ENCODE data around the gene PRR5.

PRR5 gene

DNA sequence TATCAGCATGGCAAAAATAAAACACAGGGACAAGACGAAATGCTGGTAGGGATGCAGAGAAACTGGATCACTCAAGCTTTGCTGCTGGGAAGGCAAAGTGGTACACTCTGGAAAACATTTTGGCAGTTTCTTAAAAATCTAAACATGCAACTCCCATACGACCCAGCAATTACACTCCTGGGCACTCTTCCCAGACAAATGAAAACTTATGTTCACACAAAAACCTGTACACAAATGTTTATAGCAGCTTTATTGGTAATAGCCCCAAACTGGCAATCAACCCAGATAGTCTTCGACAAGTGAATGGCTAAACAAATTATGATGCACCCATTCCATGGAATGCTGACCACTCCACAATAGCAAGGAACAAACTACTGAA lies 35.8 kb upstream of the PRR5 start:
- no peak overlapping the region for H2AK5ac ChIP-seq (ENCODE audit: low read length)
- no peak overlapping the region for H3K18ac ChIP-seq (ENCODE audit: low read length)
- H3K27me3 ChIP-seq (ENCODE audit: insufficient read depth, low read length, poor library complexity) = no peaks in the 10 kb centered on the region
- H2BK15ac ChIP-seq (replicated peaks; ENCODE audit: low read depth) = no peak overlapping the region
- H3K4me3 ChIP-seq (ENCODE audit: low read length) = no peak overlapping the region
- H3K23ac ChIP-seq (ENCODE audit: low read length) = no peak overlapping the region
- no peak overlapping the region for H3K4me2 ChIP-seq (ENCODE audit: low read length)
- no peak overlapping the region for H4K5ac ChIP-seq (ENCODE audit: low read length)
- no CpG with 5 or more reads among the region's 3 CpGs for WGBS (ENCODE audit: extremely low coverage, insufficient coverage, low lambda C conversion rate)
- H3K9ac ChIP-seq (ENCODE audit: low read length) = no peak overlapping the region
- no peak overlapping the region for H4K8ac ChIP-seq (ENCODE audit: low read depth, low read length)
- no peaks in the 10 kb centered on the region for H3K79me2 ChIP-seq (ENCODE audit: control insufficient read depth, insufficient read depth, low read length)
- no peak overlapping the region for H3K56ac ChIP-seq (ENCODE audit: low read length)
- no peak for DNase-seq
- H3K27ac ChIP-seq (ENCODE audit: low read depth, low read length) = no peak overlapping the region
- no peak overlapping the region for H2BK5ac ChIP-seq (ENCODE audit: low read length)
- H2BK120ac ChIP-seq (ENCODE audit: low read depth, low read length) = no peak overlapping the region
- no peak overlapping the region for H3K4ac ChIP-seq (ENCODE audit: low read depth, low read length)
- no peaks in the 10 kb centered on the region for H3K79me1 ChIP-seq (ENCODE audit: low read length)
- no peaks in the 10 kb centered on the region for H3K4me1 ChIP-seq (ENCODE audit: control insufficient read depth, low read depth, low read length)
- no peaks in the 10 kb centered on the region for H3K36me3 ChIP-seq (ENCODE audit: control insufficient read depth, insufficient read depth, low read length)

- H3K4ac ChIP-seq (ENCODE audit: low read depth, low read length) = no peak overlapping the region
- H3K4me1 ChIP-seq (ENCODE audit: control insufficient read depth, low read depth, low read length) = no peaks in the 10 kb centered on the region
- no peak overlapping the region for H3K27ac ChIP-seq (ENCODE audit: low read depth, low read length)
- H3K56ac ChIP-seq (ENCODE audit: low read length) = no peak overlapping the region
- no peaks in the 10 kb centered on the region for H3K36me3 ChIP-seq (ENCODE audit: control insufficient read depth, insufficient read depth, low read length)
- H3K9ac ChIP-seq (ENCODE audit: low read length) = no peak overlapping the region
- no peaks in the 10 kb centered on the region for H3K27me3 ChIP-seq (ENCODE audit: insufficient read depth, low read length, poor library complexity)
- no peak overlapping the region for H3K23ac ChIP-seq (ENCODE audit: low read length)
- no peak for DNase-seq
- no peak overlapping the region for H3K4me2 ChIP-seq (ENCODE audit: low read length)
- H4K8ac ChIP-seq (ENCODE audit: low read depth, low read length) = no peak overlapping the region
- no peak overlapping the region for H2BK5ac ChIP-seq (ENCODE audit: low read length)
- H2BK15ac ChIP-seq (replicated peaks; ENCODE audit: low read depth) = no peak overlapping the region
- H3K18ac ChIP-seq (ENCODE audit: low read length) = no peak overlapping the region
- H3K79me1 ChIP-seq (ENCODE audit: low read length) = no peaks in the 10 kb centered on the region
- H3K4me3 ChIP-seq (ENCODE audit: low read length) = no peak overlapping the region
- H2AK5ac ChIP-seq (ENCODE audit: low read length) = no peak overlapping the region
- no peak overlapping the region for H2BK120ac ChIP-seq (ENCODE audit: low read depth, low read length)
- no CpG with 5 or more reads among the region's 5 CpGs for WGBS (ENCODE audit: extremely low coverage, insufficient coverage, low lambda C conversion rate)
- no peak overlapping the region for H4K5ac ChIP-seq (ENCODE audit: low read length)
- no peaks in the 10 kb centered on the region for H3K79me2 ChIP-seq (ENCODE audit: control insufficient read depth, insufficient read depth, low read length)
Measured at GRCh38 chr22:44667276-44667675, 34.7 kb upstream of the PRR5 start.

DNA sequence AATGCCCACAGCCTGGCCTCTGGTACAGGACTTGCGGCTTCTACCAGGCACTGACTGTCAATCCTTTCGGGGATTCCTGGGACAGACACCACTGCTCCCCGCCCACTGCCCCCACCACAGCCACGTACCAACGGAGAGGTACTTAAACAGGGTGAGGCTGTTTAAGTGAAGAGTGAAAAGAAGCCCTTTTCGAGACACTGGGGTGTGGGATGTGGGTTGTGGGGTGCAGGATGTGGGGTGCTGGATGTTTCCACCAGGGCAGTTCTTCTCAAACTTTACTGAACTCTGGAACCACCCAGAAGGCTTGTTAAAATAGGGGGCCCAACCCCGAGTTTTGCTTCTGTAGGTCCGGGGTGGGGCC lies 34.2 kb upstream of the PRR5 start:
- Histone ChIP-seq H3K79me1 (ENCODE audit: low read length) (no peaks in the 10 kb centered on the region), H2BK120ac (ENCODE audit: low read depth, low read length) (no peak overlapping the region), H4K5ac (ENCODE audit: low read length) (no peak overlapping the region), H3K4me1 (ENCODE audit: control insufficient read depth, low read depth, low read length) (no peaks in the 10 kb centered on the region), H3K79me2 (ENCODE audit: control insufficient read depth, insufficient read depth, low read length) (no peaks in the 10 kb centered on the region), H3K56ac (ENCODE audit: low read length) (peak overlapping the region; percentile 84), H4K8ac (ENCODE audit: low read depth, low read length) (no peak overlapping the region), H2BK15ac (replicated peaks; ENCODE audit: low read depth) (no peak overlapping the region), H3K27me3 (ENCODE audit: insufficient read depth, low read length, poor library complexity) (no peaks in the 10 kb centered on the region), H3K18ac (ENCODE audit: low read length) (peak overlapping the region; percentile 34), H3K23ac (ENCODE audit: low read length) (no peak overlapping the region), H3K4me2 (ENCODE audit: low read length) (peak overlapping the region; percentile 25), H2BK5ac (ENCODE audit: low read length) (no peak overlapping the region), H3K4ac (ENCODE audit: low read depth, low read length) (no peak overlapping the region), H3K27ac (ENCODE audit: low read depth, low read length) (no peak overlapping the region), H3K36me3 (ENCODE audit: control insufficient read depth, insufficient read depth, low read length) (no peaks in the 10 kb centered on the region), H3K4me3 (ENCODE audit: low read length) (peak overlapping the region; percentile 1), H3K9ac (ENCODE audit: low read length) (peak overlapping the region; percentile 53), H2AK5ac (ENCODE audit: low read length) (no peak overlapping the region)
- DNase-seq = no peak
- WGBS (ENCODE audit: extremely low coverage, insufficient coverage, low lambda C conversion rate) = no CpG with 5 or more reads among the region's 8 CpGs

GRCh38 chr22:44668190-44668885 lies 33.7 kb upstream of the PRR5 start:
- H3K18ac ChIP-seq (ENCODE audit: low read length) = peak overlapping the region; percentile 63
- H3K4me3 ChIP-seq (ENCODE audit: low read length) = peak overlapping the region; percentile 1
- H3K36me3 ChIP-seq (ENCODE audit: control insufficient read depth, insufficient read depth, low read length) = no peaks in the 10 kb centered on the region
- no peaks in the 10 kb centered on the region for H3K4me1 ChIP-seq (ENCODE audit: control insufficient read depth, low read depth, low read length)
- H3K4ac ChIP-seq (ENCODE audit: low read depth, low read length) = no peak overlapping the region
- WGBS (ENCODE audit: extremely low coverage, insufficient coverage, low lambda C conversion rate) = no CpG with 5 or more reads among the region's 87 CpGs
- H2BK5ac ChIP-seq (ENCODE audit: low read length) = no peak overlapping the region
- no peaks in the 10 kb centered on the region for H3K79me2 ChIP-seq (ENCODE audit: control insufficient read depth, insufficient read depth, low read length)
- H3K23ac ChIP-seq (ENCODE audit: low read length) = no peak overlapping the region
- H2BK120ac ChIP-seq (ENCODE audit: low read depth, low read length) = no peak overlapping the region
- no peaks in the 10 kb centered on the region for H3K27me3 ChIP-seq (ENCODE audit: insufficient read depth, low read length, poor library complexity)
- peak overlapping the region; percentile 34 for H3K4me2 ChIP-seq (ENCODE audit: low read length)
- no peak overlapping the region for H2AK5ac ChIP-seq (ENCODE audit: low read length)
- H3K9ac ChIP-seq (ENCODE audit: low read length) = peak overlapping the region; percentile 53
- no peak overlapping the region for H4K5ac ChIP-seq (ENCODE audit: low read length)
- peak overlapping the region; percentile 84 for H3K56ac ChIP-seq (ENCODE audit: low read length)
- H4K8ac ChIP-seq (ENCODE audit: low read depth, low read length) = no peak overlapping the region
- DNase-seq = no peak
- H3K27ac ChIP-seq (ENCODE audit: low read depth, low read length) = no peak overlapping the region
- no peaks in the 10 kb centered on the region for H3K79me1 ChIP-seq (ENCODE audit: low read length)
- no peak overlapping the region for H2BK15ac ChIP-seq (replicated peaks; ENCODE audit: low read depth)

DNA sequence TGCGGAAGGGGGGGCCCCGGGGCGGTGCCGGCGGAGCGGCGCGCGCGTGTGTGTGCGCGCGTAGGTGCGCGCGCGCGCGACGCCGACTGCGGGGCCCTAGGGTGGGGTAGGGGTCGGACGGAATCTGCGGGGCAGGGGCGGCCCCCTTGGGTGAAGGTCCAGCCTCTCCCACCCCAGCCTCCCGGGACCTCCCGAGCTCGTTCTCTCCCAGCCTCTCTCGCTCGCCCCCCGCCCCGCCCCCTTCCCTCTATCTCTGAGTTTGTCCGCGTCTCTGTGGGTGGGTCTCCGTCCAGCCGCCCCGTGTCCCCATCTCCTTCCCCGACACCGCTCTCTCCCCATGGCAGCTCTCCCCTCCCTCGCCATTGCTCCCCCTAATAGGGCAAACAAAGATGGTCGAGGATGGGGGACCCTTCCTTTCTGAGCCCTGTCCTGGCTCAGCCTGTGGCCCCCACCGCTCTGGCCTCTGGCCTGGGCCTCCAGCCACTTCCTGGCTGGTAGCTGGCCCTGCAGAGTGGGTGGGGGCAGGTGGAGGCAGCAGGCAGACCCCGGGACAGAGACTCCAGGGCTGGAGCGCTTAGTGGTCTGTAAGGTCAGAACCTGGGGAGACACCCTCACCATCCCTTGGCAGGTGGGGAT lies 33.0 kb upstream of the PRR5 start:
- Histone ChIP-seq H3K18ac (ENCODE audit: low read length) (peak overlapping the region; percentile 63), H2BK120ac (ENCODE audit: low read depth, low read length) (no peak overlapping the region), H3K4ac (ENCODE audit: low read depth, low read length) (no peak overlapping the region), H3K79me2 (ENCODE audit: control insufficient read depth, insufficient read depth, low read length) (no peaks in the 10 kb centered on the region), H3K27me3 (ENCODE audit: insufficient read depth, low read length, poor library complexity) (no peaks in the 10 kb centered on the region), H3K4me3 (ENCODE audit: low read length) (no peak overlapping the region), H2BK5ac (ENCODE audit: low read length) (no peak overlapping the region), H2BK15ac (replicated peaks; ENCODE audit: low read depth) (no peak overlapping the region), H3K36me3 (ENCODE audit: control insufficient read depth, insufficient read depth, low read length) (no peaks in the 10 kb centered on the region), H4K5ac (ENCODE audit: low read length) (no peak overlapping the region), H2AK5ac (ENCODE audit: low read length) (no peak overlapping the region), H3K23ac (ENCODE audit: low read length) (no peak overlapping the region), H3K56ac (ENCODE audit: low read length) (peak overlapping the region; percentile 74), H3K4me1 (ENCODE audit: control insufficient read depth, low read depth, low read length) (no peaks in the 10 kb centered on the region), H4K8ac (ENCODE audit: low read depth, low read length) (no peak overlapping the region), H3K9ac (ENCODE audit: low read length) (peak overlapping the region; percentile 17), H3K27ac (ENCODE audit: low read depth, low read length) (no peak overlapping the region), H3K79me1 (ENCODE audit: low read length) (no peaks in the 10 kb centered on the region), H3K4me2 (ENCODE audit: low read length) (peak overlapping the region; percentile 52)
- no CpG with 5 or more reads among the region's 45 CpGs for WGBS (ENCODE audit: extremely low coverage, insufficient coverage, low lambda C conversion rate)
- no peak for DNase-seq

- no CpG with 5 or more reads among the region's 9 CpGs for WGBS (ENCODE audit: extremely low coverage, insufficient coverage, low lambda C conversion rate)
- Histone ChIP-seq H3K9ac (ENCODE audit: low read length) (no peak overlapping the region), H3K18ac (ENCODE audit: low read length) (no peak overlapping the region), H3K79me1 (ENCODE audit: low read length) (no peaks in the 10 kb centered on the region), H4K8ac (ENCODE audit: low read depth, low read length) (no peak overlapping the region), H2BK120ac (ENCODE audit: low read depth, low read length) (no peak overlapping the region), H3K56ac (ENCODE audit: low read length) (no peak overlapping the region), H4K5ac (ENCODE audit: low read length) (no peak overlapping the region), H3K23ac (ENCODE audit: low read length) (no peak overlapping the region), H3K27ac (ENCODE audit: low read depth, low read length) (no peak overlapping the region), H2BK5ac (ENCODE audit: low read length) (no peak overlapping the region), H2BK15ac (replicated peaks; ENCODE audit: low read depth) (no peak overlapping the region), H2AK5ac (ENCODE audit: low read length) (no peak overlapping the region), H3K4me1 (ENCODE audit: control insufficient read depth, low read depth, low read length) (no peaks in the 10 kb centered on the region), H3K4me2 (ENCODE audit: low read length) (no peak overlapping the region), H3K27me3 (ENCODE audit: insufficient read depth, low read length, poor library complexity) (no peaks in the 10 kb centered on the region), H3K36me3 (ENCODE audit: control insufficient read depth, insufficient read depth, low read length) (no peaks in the 10 kb centered on the region), H3K79me2 (ENCODE audit: control insufficient read depth, insufficient read depth, low read length) (no peaks in the 10 kb centered on the region), H3K4ac (ENCODE audit: low read depth, low read length) (no peak overlapping the region), H3K4me3 (ENCODE audit: low read length) (no peak overlapping the region)
- peak; percentile 46 for DNase-seq
Measured at GRCh38 chr22:44669561-44669976, 32.4 kb upstream of the PRR5 start.
